H1 (cell line): ENCODE results near the gene INPP5A. TPM values are rescaled to one million over a fixed set of nuclear protein-coding genes. Genes with fewer than 3 reads are reported as not detected.

Experiments
- CTCF ChIA-PET: fragments of 300-600 bp; sonication (Branson Sonifier 250); formaldehyde crosslinking; loops from one replicate; lab custom pipeline; 2021; ENCODE audit not compliant: partially characterized antibody; lab: Charles Lee
- POLR2A ChIA-PET: fragments of 300-600 bp; sonication (Branson Sonifier 250); formaldehyde crosslinking; loops from one replicate; lab custom pipeline; 2021; ENCODE audit warnings: inconsistent platforms; ENCODE audit not compliant: partially characterized antibody; lab: Charles Lee
- DNase-seq, 2 experiments: peaks; one replicate each; pipeline versions ENCODE4 v3.0.0 to v3.0.0-alpha.2; 2010 to 2022; ENCODE audit warnings: low spot score in 2 of 2, low read depth in 1 of 2, mixed read lengths in 1 of 2
- FAIRE-seq: peaks from 2 replicates; lab custom pipeline; 2011; peaks lifted over from hg19 to GRCh38; lab: Jason Lieb, UNC
- H2AFZ ChIP-seq: 2 replicates; pipeline ENCODE4 v1.8.1; 2012; ENCODE audit warnings: low read length, inconsistent platforms
- H2AK5ac ChIP-seq: 2 replicates; pipeline ENCODE4 v1.6.1; 2013; ENCODE audit warnings: low read depth, low read length
- H2BK120ac ChIP-seq: replicated peaks from 2 replicates; pipeline ENCODE3; 2013; ENCODE audit warnings: low read depth, low read length, inconsistent platforms
- H2BK12ac ChIP-seq: 2 replicates; pipeline ENCODE4 v1.6.1; 2013; ENCODE audit warnings: low read depth, low read length
- H2BK15ac ChIP-seq: 2 replicates; pipeline ENCODE4 v1.6.1; 2013; ENCODE audit warnings: low read length
- H2BK20ac ChIP-seq: 2 replicates; pipeline ENCODE4 v1.6.1; 2013; ENCODE audit warnings: low read length
- H2BK5ac ChIP-seq: 2 replicates; pipeline ENCODE4 v1.6.1; 2013; ENCODE audit warnings: low read depth, low read length
- H3K14ac ChIP-seq: 2 replicates; pipeline ENCODE4 v1.6.1; 2013; ENCODE audit warnings: inconsistent platforms; ENCODE audit not compliant: insufficient read length
- H3K18ac ChIP-seq: 2 replicates; pipeline ENCODE4 v1.6.1; 2013; ENCODE audit warnings: low read length; ENCODE audit errors: extremely low read depth
- H3K23ac ChIP-seq: 2 replicates; pipeline ENCODE4 v1.6.1; 2013; ENCODE audit warnings: inconsistent platforms; ENCODE audit not compliant: insufficient read length
- H3K23me2 ChIP-seq: 2 replicates; pipeline ENCODE4 v1.6.1; 2013; ENCODE audit warnings: low read depth, low read length
- H3K27ac ChIP-seq: 2 replicates; pipeline ENCODE4 v1.6.1; 2011; ENCODE audit warnings: low read depth, low read length, inconsistent platforms
- H3K27me3 ChIP-seq, 4 experiments: replicated peaks in 1 of 4; 1 replicate in 1 of 4; 2 replicates in 3 of 4; pipeline versions ENCODE4 v1.6.1 to v1.8.1; 2011 to 2013; ENCODE audit warnings: low read length in 3 of 4, mild to moderate bottlenecking in 3 of 4, inconsistent platforms in 2 of 4, mixed read lengths in 2 of 4, moderate library complexity in 1 of 4; ENCODE audit not compliant: control insufficient read depth in 3 of 4, insufficient read depth in 3 of 4; ENCODE audit errors: extremely low read depth in 1 of 4
- H3K36me3 ChIP-seq, 4 experiments: 2 replicates each; pipeline versions ENCODE4 v1.6.1 to v1.8.1; 2011 to 2013; ENCODE audit warnings: mild to moderate bottlenecking in 4 of 4, low read length in 3 of 4, moderate library complexity in 2 of 4, control low read depth in 1 of 4, inconsistent platforms in 1 of 4; ENCODE audit not compliant: insufficient read depth in 4 of 4, control insufficient read depth in 2 of 4
- H3K4ac ChIP-seq: replicated peaks from 2 replicates; pipeline ENCODE3; 2013; ENCODE audit warnings: low read length, low read depth, mixed read lengths, inconsistent platforms; ENCODE audit not compliant: insufficient read length
- H3K4me1 ChIP-seq, 4 experiments: replicated peaks in 1 of 4; 1 replicate in 1 of 4; 2 replicates in 3 of 4; pipeline versions ENCODE4 v1.6.1 to v1.8.1; 2011 to 2013; ENCODE audit warnings: low read length in 3 of 4, inconsistent platforms in 2 of 4, mixed read lengths in 1 of 4; ENCODE audit not compliant: insufficient read depth in 4 of 4, control insufficient read depth in 3 of 4
- H3K4me2 ChIP-seq, 2 experiments: 2 replicates each; pipeline versions ENCODE4 v1.6.1 to v1.8.1; 2011 to 2013; ENCODE audit warnings: low read depth in 2 of 2, low read length in 2 of 2, control low read depth in 1 of 2, inconsistent platforms in 1 of 2, mild to moderate bottlenecking in 1 of 2; ENCODE audit not compliant: insufficient read depth in 1 of 2
- H3K4me3 ChIP-seq, 4 experiments: fragments of 200-600, 300-600 bp in 1 of 4; sonication (generic), shearing (Covaris generic), sonication (Bioruptor Twin) in 1 of 4; 2 replicates each; pipeline versions ENCODE4 v1.5.1 to v1.8.1; 2011 to 2016; ENCODE audit warnings: low read length in 4 of 4, low read depth in 3 of 4, control low read depth in 2 of 4, inconsistent platforms in 2 of 4, mild to moderate bottlenecking in 2 of 4, mixed read lengths in 1 of 4, moderate library complexity in 1 of 4; ENCODE audit not compliant: insufficient read depth in 2 of 4; ENCODE audit errors: extremely low read depth in 1 of 4
- H3K56ac ChIP-seq: replicated peaks from 2 replicates; pipeline ENCODE3; 2013; ENCODE audit warnings: low read depth, mild to moderate bottlenecking, mixed read lengths, low read length, inconsistent platforms; ENCODE audit not compliant: insufficient read length
- H3K79me1 ChIP-seq: 2 replicates; pipeline ENCODE4 v1.6.1; 2013; ENCODE audit warnings: low read depth, low read length, control low read depth
- H3K79me2 ChIP-seq, 2 experiments: 2 replicates each; pipeline versions ENCODE4 v1.6.1 to v1.8.1; 2012 to 2013; ENCODE audit warnings: low read length in 2 of 2, mild to moderate bottlenecking in 2 of 2, inconsistent platforms in 1 of 2; ENCODE audit not compliant: insufficient read depth in 2 of 2, control insufficient read depth in 1 of 2
- H3K9ac ChIP-seq, 4 experiments: replicated peaks in 1 of 4; 1 replicate in 1 of 4; 2 replicates in 3 of 4; pipeline versions ENCODE4 v1.6.1 to v1.8.1; 2011 to 2013; ENCODE audit warnings: low read depth in 3 of 4, low read length in 3 of 4, control low read depth in 2 of 4, mild to moderate bottlenecking in 2 of 4, moderate library complexity in 2 of 4, inconsistent platforms in 1 of 4; ENCODE audit errors: extremely low read depth in 1 of 4
- H3K9me3 ChIP-seq, 2 experiments: 2 replicates each; pipeline versions ENCODE4 v1.6.1 to v1.8.1; 2012 to 2013; ENCODE audit warnings: mild to moderate bottlenecking in 2 of 2, moderate library complexity in 2 of 2, control low read depth in 1 of 2, inconsistent platforms in 1 of 2, low read depth in 1 of 2, low read length in 1 of 2, mixed read lengths in 1 of 2; ENCODE audit not compliant: insufficient read depth in 2 of 2
- H4K20me1 ChIP-seq, 2 experiments: replicated peaks in 1 of 2; 2 replicates each; pipeline versions ENCODE3 to v1.8.1; 2011 to 2013; ENCODE audit warnings: inconsistent platforms in 2 of 2, low read length in 2 of 2, mild to moderate bottlenecking in 1 of 2; ENCODE audit not compliant: insufficient read depth in 2 of 2, control insufficient read depth in 1 of 2
- H4K5ac ChIP-seq: 2 replicates; pipeline ENCODE4 v1.6.1; 2013; ENCODE audit warnings: low read length, low read depth, mixed read lengths, inconsistent platforms; ENCODE audit not compliant: insufficient read length
- H4K8ac ChIP-seq: 2 replicates; pipeline ENCODE4 v1.8.0; 2013; ENCODE audit warnings: mild to moderate bottlenecking, moderate library complexity, low read length, inconsistent platforms; ENCODE audit not compliant: insufficient read depth; ENCODE audit errors: extremely low read depth
- H4K91ac ChIP-seq: replicated peaks from 2 replicates; pipeline ENCODE3; 2013; ENCODE audit warnings: low read length, mixed read lengths, inconsistent platforms; ENCODE audit not compliant: insufficient read length
- BCL11A ChIP-seq, 2 experiments: IDR thresholded peaks; one replicate each; pipeline ENCODE4 v1.6.1; 2011; ENCODE audit warnings: low read depth in 2 of 2, low read length in 2 of 2, mild to moderate bottlenecking in 2 of 2
- BRCA1 ChIP-seq: IDR thresholded peaks from 2 replicates; pipeline ENCODE4 v1.6.1; 2012; ENCODE audit warnings: low read depth, low read length, improper control_type of control experiment
- EZH2 ChIP-seq: fragments of 200-600 bp; sonication (generic); IDR thresholded peaks from 2 replicates; pipeline ENCODE4 v1.7.1; 2012; ENCODE audit warnings: low read depth, mild to moderate bottlenecking, moderate library complexity, low read length, inconsistent platforms; ENCODE audit not compliant: severe bottlenecking
- KDM4A ChIP-seq: IDR thresholded peaks from one replicate; pipeline ENCODE4 v1.7.1; 2012; ENCODE audit warnings: low read depth, mild to moderate bottlenecking, moderate library complexity, low read length, inconsistent platforms; ENCODE audit not compliant: severe bottlenecking
- RAD21 ChIP-seq, 2 experiments: IDR thresholded peaks in 1 of 2; conservative IDR thresholded peaks in 1 of 2; 2 replicates each; pipeline ENCODE4 v1.6.1; 2011; ENCODE audit warnings: low read depth in 2 of 2, low read length in 2 of 2, improper control_type of control experiment in 1 of 2, inconsistent platforms in 1 of 2, mild to moderate bottlenecking in 1 of 2, moderate library complexity in 1 of 2
- RNF2 ChIP-seq: fragments of 200-900, 300-1000 bp; sonication (generic); IDR thresholded peaks from 2 replicates; pipeline ENCODE4 v1.7.1; 2016; ENCODE audit warnings: borderline replicate concordance, low read depth, mild to moderate bottlenecking, antibody characterized with exemption, low read length; ENCODE audit not compliant: poor library complexity, severe bottlenecking; ENCODE audit errors: missing control alignments
- SIX5 ChIP-seq: IDR thresholded peaks from 2 replicates; pipeline ENCODE4 v1.6.1; 2011; ENCODE audit warnings: mild to moderate bottlenecking, low read depth, low read length
- SUZ12 ChIP-seq: fragments of 200-600 bp; sonication (generic); IDR thresholded peaks from 2 replicates; pipeline ENCODE4 v1.6.1; 2012; ENCODE audit warnings: mild to moderate bottlenecking, inconsistent platforms, low read length, moderate library complexity, mixed read lengths
- WGBS, 2 experiments: shearing (Covaris generic) in 1 of 2; methylation state at CpG; one replicate each; pipeline versions ENCODE4 v1.1.6 to v1.1.7; 2013 to 2015; ENCODE audit warnings: low lambda C conversion rate in 2 of 2, mixed read lengths in 2 of 2, inconsistent platforms in 1 of 2, low coverage in 1 of 2, missing lambda C conversion rate in 1 of 2; ENCODE audit not compliant: insufficient replicate concordance in 2 of 2, insufficient coverage in 1 of 2, insufficient read length in 1 of 2; ENCODE audit errors: extremely low coverage in 1 of 2, missing lambda C conversion rate in 1 of 2; 5-methylcytosine and 5-hydroxymethylcytosine counted together
- polyA plus RNA-seq, 7 experiments: library from polyadenylated mRNA; depleted of rRNA in 3 of 7; stranded (reverse) in 5 of 7; unstranded in 2 of 7; fragments of >200 nt in 5 of 7; fragments of 200-250 nt in 2 of 7; gene quantifications; 1 replicate in 5 of 7; 2 replicates in 1 of 7; 4 replicates in 1 of 7; pipeline versions ENCODE4 v1.2.1 to v1.2.3, GENCODE V29; 2011 to 2013; ENCODE audit warnings: missing spikeins in 2 of 7, mixed read lengths in 2 of 7
- total RNA-seq: library from RNA; stranded (reverse); fragmentation: NEBNext Ultra II Directional; extraction: Animal tissue kit (Norgen Biotek cat#: 25700); gene quantifications from 2 replicates; pipeline ENCODE4 v1.2.1, GENCODE V29; 2021

The INPP5A gene
- total and polyA plus RNA-seq, 2 of the 8 experiments (the other 6 are each of a cell fraction or from before 2014, with no cell fraction given), result 19.7 to 27.5 TPM

DNA sequence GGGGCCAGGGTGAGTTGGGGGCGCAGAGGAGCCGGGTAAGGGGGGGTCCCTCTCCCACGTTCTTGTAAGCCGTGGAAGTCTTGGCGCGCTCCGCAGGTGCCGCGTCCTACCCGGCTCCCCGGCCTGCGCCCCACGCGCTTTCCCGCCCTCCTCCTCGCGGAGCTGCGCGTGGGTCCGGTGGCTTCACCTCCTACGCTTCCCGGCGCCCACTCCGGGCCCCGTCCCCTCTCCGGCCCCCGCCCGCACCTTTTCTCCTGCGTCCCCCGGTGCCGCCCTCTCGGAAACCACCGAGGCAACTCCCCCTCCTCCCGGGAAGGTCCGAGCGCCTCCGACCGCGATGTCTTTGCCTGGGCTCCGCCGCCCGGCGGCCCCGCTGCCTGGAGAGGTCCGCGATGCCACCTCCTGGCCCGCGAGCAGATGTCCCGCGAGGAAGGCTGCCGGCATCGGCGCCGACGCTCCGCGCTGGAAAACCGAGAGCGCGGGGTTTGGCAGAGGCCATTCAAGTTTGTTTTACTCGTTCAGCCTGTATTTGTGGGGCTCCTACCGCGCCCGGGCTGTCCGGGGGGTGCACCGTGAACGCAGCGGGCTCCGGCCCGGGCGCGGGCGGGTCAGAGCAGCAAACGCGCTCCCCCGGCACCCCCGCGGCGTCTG lies 250.7 kb downstream of the INPP5A start:
- 4% methylated on average over 39 of the region's 79 CpGs; no CpG with 5 or more reads in 1 of the 2 experiments for WGBS, 2 experiments
- Histone ChIP-seq H3K23me2 (peaks cover 7% of the 10 kb centered on the region; the same call in 1 of the 2 replicates), H4K8ac (no peak overlapping the region), H3K23ac (no peak overlapping the region), H3K79me2 (no peaks in the 10 kb centered on the region), H3K18ac (no peak overlapping the region; the same call in 1 of the 2 replicates), H2BK20ac (no peak overlapping the region), H3K14ac (no peak overlapping the region), H3K4me2 (peak overlapping the region; percentile 46 to 78), H2BK12ac (no peak overlapping the region), H2BK5ac (no peak overlapping the region), H2BK15ac (no peak overlapping the region), H3K9ac (no peak overlapping the region), H3K4me3 (peak overlapping the region; percentile 18 to 62 (median 40)), H3K4ac (no peak overlapping the region), H3K4me1 (peaks cover 0 to 22% (median 10%) of the 10 kb centered on the region in 4 experiments; a peak in 6 of 7 replicates), H2AFZ (no peak overlapping the region), H4K20me1 (peaks cover 5 to 11% of the 10 kb centered on the region in 2 experiments), H2AK5ac (no peak overlapping the region), H2BK120ac (no peak overlapping the region), H4K5ac (no peak overlapping the region), H3K79me1 (no peaks in the 10 kb centered on the region), H3K27me3 (peaks cover 66 to 75% (median 74%) of the 10 kb centered on the region in 4 experiments), H3K27ac (no peak overlapping the region), H3K9me3 (no peaks in the 10 kb centered on the region; a peak in 1 of 4 replicates), H4K91ac (no peak overlapping the region), H3K36me3 (peaks cover 0 to 28% (median 0%) of the 10 kb centered on the region in 4 experiments; a peak in 2 of 8 replicates), H3K56ac (no peak overlapping the region)
- DNase-seq (no peak), FAIRE-seq (no peak)
- ChIA-PET POLR2A (interaction anchor here (0.6 kb wide), 1 partner anchor 70 kb away, joined by 3 read pairs; no protein-coding TSS in a partner anchor), CTCF (interaction anchor here (1.0 kb wide), 1 partner anchor 133 kb away, joined by 3 read pairs; no protein-coding TSS in a partner anchor)
- TF ChIP-seq KDM4A, result peak; percentile 39
- peak; percentile 94 for TF ChIP-seq SUZ12
- TF ChIP-seq BCL11A (IDR thresholded peaks at IDR 0.05; ENCODE audit: low read depth in 2 of 2, low read length in 2 of 2), result no peak
- TF ChIP-seq BRCA1, result no peak
- peak; percentile 68 for TF ChIP-seq RNF2
- peak in 1 of 2 experiments; percentile 46; a peak in 2 of 4 replicates for TF ChIP-seq RAD21 (IDR thresholded peaks at IDR 0.05 in 1 of 2, conservative IDR thresholded peaks at IDR 0.05 in 1 of 2; ENCODE audit: low read depth in 2 of 2, low read length in 2 of 2)
- TF ChIP-seq EZH2, result peak; percentile 88
- TF ChIP-seq SIX5, result no peak
